Stomach (tissue), 9 donors: ENCODE measurements around the gene ETNK2. TPM values are rescaled to one million over a fixed set of nuclear protein-coding genes. Genes with fewer than 3 reads are reported as not detected.

ENCODE experiments used
- DNase-seq, 2 donors: peaks; one replicate each; pipeline versions ENCODE4 v3.0.0 to v3.0.0-alpha.2; 2013 to 2019
- H3K27ac ChIP-seq, 5 donors: fragments of 200-600 bp in 4 of 5; sonication (generic) in 4 of 5; one replicate each; pipeline ENCODE4 v1.5.1; 2013 to 2019; ENCODE audit warnings: mild to moderate bottlenecking in 1 of 5, moderate library complexity in 1 of 5
- H3K27me3 ChIP-seq, 3 donors: fragments of 200-600 bp; sonication (generic); one replicate each; pipeline ENCODE4 v1.5.1; 2017 to 2019; ENCODE audit warnings: mixed run types in 1 of 3
- H3K36me3 ChIP-seq, 4 donors: fragments of 200-600 bp; sonication (generic); 1 replicate in 3 of 4; 2 replicates in 1 of 4; pipeline ENCODE4 v1.5.1; 2016 to 2019
- H3K4me1 ChIP-seq, 4 donors: fragments of 200-600 bp; sonication (generic); one replicate each; pipeline ENCODE4 v1.5.1; 2016 to 2019
- H3K4me3 ChIP-seq, 4 donors: fragments of 200-600 bp; sonication (generic) in 3 of 4; one replicate each; pipeline ENCODE4 v1.5.1; 2016 to 2019; ENCODE audit warnings: mild to moderate bottlenecking in 1 of 4
- H3K9me3 ChIP-seq, 4 donors: fragments of 200-600 bp; sonication (generic); one replicate each; pipeline ENCODE4 v1.5.1; 2016 to 2019
- CTCF ChIP-seq, 7 experiments: fragments of 450-650 bp in 4 of 7; fragments of 200-600 bp in 3 of 7; sonication (generic) in 3 of 7; IDR thresholded peaks; one replicate each; pipeline ENCODE4 v1.5.1; 2016 to 2019; ENCODE audit warnings: antibody characterized with exemption in 7 of 7, control low read depth in 2 of 7, mild to moderate bottlenecking in 1 of 7
- EP300 ChIP-seq: sonication (generic); formaldehyde crosslinking; IDR thresholded peaks from one replicate; pipeline ENCODE4 v1.6.1; 2017; ENCODE audit warnings: antibody characterized with exemption
- POLR2A ChIP-seq, 4 donors: fragments of 450-650 bp; IDR thresholded peaks; one replicate each; pipeline ENCODE4 v1.6.1; 2016; ENCODE audit warnings: antibody characterized with exemption in 4 of 4, control low read depth in 2 of 4, mild to moderate bottlenecking in 1 of 4, moderate library complexity in 1 of 4
- POLR2AphosphoS5 ChIP-seq, 3 donors: sonication (generic); formaldehyde crosslinking; IDR thresholded peaks; one replicate each; pipeline ENCODE4 v1.6.1; 2016; ENCODE audit warnings: antibody characterized with exemption in 3 of 3
- WGBS, 5 donors: extraction: QIAGEN DNeasy Blood & Tissue Kit in 3 of 5; methylation state at CpG; one replicate each; pipeline versions ENCODE4 v1.1.5 to v1.1.7; 2013 to 2018; 5-methylcytosine and 5-hydroxymethylcytosine counted together
- intact Hi-C: fragments of 100-400 bp; cut with DNase I; formaldehyde crosslinking; loops from one replicate; pipeline ENCODE4 v1.15.1; 2023; ENCODE audit warnings: low total_unique reads
- polyA plus RNA-seq, 3 donors: library from polyadenylated mRNA; stranded (reverse); fragments of 200-250 nt; gene quantifications; one replicate each; pipeline ENCODE4 v1.2.3, GENCODE V29; 2013
- total RNA-seq, 5 donors: library from RNA; depleted of rRNA; stranded (reverse); fragments of >200 nt; gene quantifications; one replicate each; pipeline versions ENCODE4 v1.1.0 to v1.2.3, GENCODE V29; 2014 to 2016
- donor health status: healthy with polysubstance abuse.
- donor health status: Bipolar disorder and iron deficiency.
- donor health status: healthy.

The ETNK2 gene
- total and polyA plus RNA-seq, 8 donors, result 0.45 to 12.2 (median 7.1) TPM

GRCh38 chr1:204139952-204140351, 11.9 kb downstream of the ETNK2 start:
- intact Hi-C loops, result no loop called here
- 89 to 98% (median 97%) methylated on average over 6 of the region's 6 CpGs for WGBS, 5 donors

GRCh38 chr1:204139088-204139487, 12.8 kb downstream of the ETNK2 start:
- DNase-seq, result no peak
- no peak overlapping the region for H3K27ac ChIP-seq
- H3K4me1 ChIP-seq, result no peaks in the 10 kb centered on the region
- no peaks in the 10 kb centered on the region for H3K27me3 ChIP-seq
- peaks cover 0 to 67% (median 33%) of the 10 kb centered on the region in 4 donors for H3K36me3 ChIP-seq
- no peak overlapping the region for H3K4me3 ChIP-seq
- WGBS, 5 donors, result 72 to 93% (median 82%) methylated on average over 2 of the region's 2 CpGs
- no peak for TF ChIP-seq POLR2AphosphoS5 (IDR thresholded peaks at IDR 0.05)
- TF ChIP-seq CTCF (IDR thresholded peaks at IDR 0.05), result no peak
- TF ChIP-seq EP300, result no peak
- no peak for TF ChIP-seq POLR2A (IDR thresholded peaks at IDR 0.05)
- H3K9me3 ChIP-seq, result no peaks in the 10 kb centered on the region
- intact Hi-C loops, result no loop called here

More at GRCh38 chr1:204139952-204140351, 11.9 kb downstream of the ETNK2 start:
- H3K9me3 ChIP-seq, result no peaks in the 10 kb centered on the region
- no peak overlapping the region for H3K4me3 ChIP-seq
- H3K27me3 ChIP-seq, result no peaks in the 10 kb centered on the region
- no peaks in the 10 kb centered on the region for H3K4me1 ChIP-seq
- no peak overlapping the region for H3K27ac ChIP-seq
- no peak for TF ChIP-seq POLR2AphosphoS5 (IDR thresholded peaks at IDR 0.05)
- TF ChIP-seq CTCF (IDR thresholded peaks at IDR 0.05), result no peak
- no peak for TF ChIP-seq POLR2A (IDR thresholded peaks at IDR 0.05)
- TF ChIP-seq EP300, result no peak
- peaks cover 0 to 59% (median 24%) of the 10 kb centered on the region in 4 donors for H3K36me3 ChIP-seq
- no peak for DNase-seq

- Histone ChIP-seq H3K27ac (no peak overlapping the region), H3K4me3 (no peak overlapping the region), H3K36me3 (peaks cover 0 to 72% (median 33%) of the 10 kb centered on the region in 4 donors), H3K27me3 (no peaks in the 10 kb centered on the region), H3K9me3 (no peaks in the 10 kb centered on the region), H3K4me1 (no peaks in the 10 kb centered on the region)
- no peak for DNase-seq
- 56 to 80% (median 64%) methylated on average over 1 to 2 of the region's 2 CpGs for WGBS, 5 donors
- no peak for TF ChIP-seq CTCF (IDR thresholded peaks at IDR 0.05)
- no peak for TF ChIP-seq POLR2AphosphoS5 (IDR thresholded peaks at IDR 0.05)
- TF ChIP-seq EP300, result no peak
- no peak for TF ChIP-seq POLR2A (IDR thresholded peaks at IDR 0.05)
- intact Hi-C loops, result no loop called here
Observed at GRCh38 chr1:204136814-204137213, 15.0 kb downstream of the ETNK2 start.

GRCh38 chr1:204134103-204134502, 17.7 kb downstream of the ETNK2 start:
- intact Hi-C loops, result no loop called here
- Histone ChIP-seq H3K27ac (no peak overlapping the region), H3K4me1 (peaks cover 6 to 26% (median 22%) of the 10 kb centered on the region in 4 donors), H3K27me3 (no peaks in the 10 kb centered on the region), H3K36me3 (peaks cover 0 to 50% (median 26%) of the 10 kb centered on the region in 4 donors), H3K4me3 (no peak overlapping the region), H3K9me3 (no peaks in the 10 kb centered on the region)
- DNase-seq, result no peak
- WGBS, 5 donors, result 80 to 95% (median 87%) methylated on average over 11 of the region's 11 CpGs
- TF ChIP-seq POLR2A (IDR thresholded peaks at IDR 0.05) (no peak), CTCF (IDR thresholded peaks at IDR 0.05) (no peak), EP300 (no peak), POLR2AphosphoS5 (IDR thresholded peaks at IDR 0.05) (no peak)
